Endothelial cell of umbilical vein (primary cell): Measurements from ENCODE around the gene HDAC4. TPM values are rescaled to one million over a fixed set of nuclear protein-coding genes. Genes with fewer than 3 reads are reported as not detected.

Experiments used
- BruUV-seq: library from RNA; stranded (reverse); fragments of 400-500 nt; replicated peaks from 2 replicates; lab custom pipeline; 2021; lab: Mats Ljungman, UMichigan
- CTCF ChIA-PET: fragments of 300-600, 350-600 bp; sonication (Branson Sonifier 250); formaldehyde crosslinking; loops from one replicate; lab custom pipeline; 2021; ENCODE audit warnings: antibody characterized with exemption, inconsistent platforms; lab: Charles Lee
- POLR2A ChIA-PET: fragments of 300-600, 350-600 bp; sonication (Branson Sonifier 250); formaldehyde crosslinking; loops from one replicate; lab custom pipeline; 2021; ENCODE audit warnings: antibody characterized with exemption, inconsistent platforms; lab: Charles Lee
- DNase-seq: peaks from one replicate; pipeline ENCODE4 v3.0.0-alpha.2; 2011; ENCODE audit warnings: low read depth, low spot score
- FAIRE-seq: peaks from 2 replicates; lab custom pipeline; 2011; peaks lifted over from hg19 to GRCh38; lab: Jason Lieb, UNC
- H2AFZ ChIP-seq: 2 replicates; pipeline ENCODE4 v1.6.0; 2012; ENCODE audit warnings: low read depth, low read length, control low read depth, inconsistent platforms
- H3K27ac ChIP-seq: 2 replicates; pipeline ENCODE4 v1.5.1; 2011; ENCODE audit warnings: low read depth, mild to moderate bottlenecking, control low read depth, low read length, moderate library complexity; ENCODE audit not compliant: insufficient read depth
- H3K27me3 ChIP-seq, 2 experiments: 2 replicates each; pipeline versions ENCODE4 v1.6.0 to v1.6.1; 2011; ENCODE audit warnings: low read length in 2 of 2, mixed read lengths in 1 of 2; ENCODE audit not compliant: control insufficient read depth in 2 of 2, insufficient read depth in 2 of 2
- H3K36me3 ChIP-seq, 2 experiments: 2 replicates in 1 of 2; 3 replicates in 1 of 2; pipeline ENCODE4 v1.5.1; 2011; ENCODE audit warnings: low read length in 2 of 2, mild to moderate bottlenecking in 1 of 2, moderate library complexity in 1 of 2; ENCODE audit not compliant: control insufficient read depth in 2 of 2, insufficient read depth in 2 of 2; ENCODE audit errors: extremely low read depth in 1 of 2
- H3K4me1 ChIP-seq: 3 replicates; pipeline ENCODE4 v1.5.1; 2011; ENCODE audit warnings: mild to moderate bottlenecking, low read length; ENCODE audit not compliant: control insufficient read depth, insufficient read depth; ENCODE audit errors: extremely low read depth
- H3K4me2 ChIP-seq: 2 replicates; pipeline ENCODE4 v1.6.1; 2011; ENCODE audit warnings: low read length, control low read depth, mixed read lengths; ENCODE audit not compliant: insufficient read depth
- H3K4me3 ChIP-seq, 3 experiments: fragments of 200-600 bp in 1 of 3; sonication (generic), shearing (Covaris generic) in 1 of 3; replicated peaks in 1 of 3; 2 replicates each; pipeline ENCODE4 v1.5.1; 2011 to 2016; ENCODE audit warnings: control low read depth in 3 of 3, low read length in 3 of 3, mild to moderate bottlenecking in 2 of 3, inconsistent platforms in 1 of 3, low read depth in 1 of 3, moderate library complexity in 1 of 3; ENCODE audit not compliant: insufficient read depth in 1 of 3
- H3K79me2 ChIP-seq: 2 replicates; pipeline ENCODE4 v1.6.0; 2012; ENCODE audit warnings: low read length, inconsistent platforms; ENCODE audit not compliant: control insufficient read depth, insufficient read depth
- H3K9ac ChIP-seq: replicated peaks from 2 replicates; pipeline ENCODE3; 2011; ENCODE audit warnings: low read length, control low read depth; ENCODE audit not compliant: insufficient read depth; ENCODE audit errors: extremely low read depth
- H3K9me1 ChIP-seq: replicated peaks from 3 replicates; pipeline ENCODE4 v1.6.0; 2011; ENCODE audit warnings: mild to moderate bottlenecking, low read length; ENCODE audit not compliant: control insufficient read depth, insufficient read depth; ENCODE audit errors: extremely low read depth
- H3K9me3 ChIP-seq: replicated peaks from 2 replicates; pipeline ENCODE4 v1.5.1; 2012; ENCODE audit warnings: low read length, inconsistent platforms; ENCODE audit not compliant: control insufficient read depth, insufficient read depth
- H4K20me1 ChIP-seq: replicated peaks from 2 replicates; pipeline ENCODE3; 2011; ENCODE audit warnings: mild to moderate bottlenecking, low read length; ENCODE audit not compliant: control insufficient read depth, insufficient read depth; ENCODE audit errors: extremely low read depth
- CTCF ChIP-seq, 2 donors: IDR thresholded peaks; 1 replicate in 1 of 2; 2 replicates in 1 of 2; pipeline ENCODE4 v1.5.1; 2011; ENCODE audit warnings: low read length in 2 of 2, mild to moderate bottlenecking in 2 of 2, moderate library complexity in 2 of 2, control low read depth in 1 of 2, inconsistent platforms in 1 of 2, low read depth in 1 of 2; ENCODE audit not compliant: insufficient read depth in 1 of 2; ENCODE audit errors: extremely low read depth in 1 of 2
- EZH2 ChIP-seq: IDR thresholded peaks from 2 replicates; pipeline ENCODE4 v1.6.1; 2012; ENCODE audit warnings: borderline replicate concordance, low read depth, mild to moderate bottlenecking, moderate library complexity, low read length, inconsistent platforms; ENCODE audit not compliant: severe bottlenecking
- FOS ChIP-seq: IDR thresholded peaks from 2 replicates; pipeline ENCODE4 v1.6.1; 2011; ENCODE audit warnings: mild to moderate bottlenecking, low read length, moderate library complexity, borderline replicate concordance; ENCODE audit not compliant: insufficient read depth
- GATA2 ChIP-seq: IDR thresholded peaks from 2 replicates; pipeline ENCODE4 v1.7.0; 2011; ENCODE audit warnings: low read depth, mild to moderate bottlenecking, moderate library complexity, mixed read lengths, low read length; ENCODE audit not compliant: insufficient read length, insufficient read depth
- MAX ChIP-seq: IDR thresholded peaks from 2 replicates; pipeline ENCODE4 v1.6.1; 2011; ENCODE audit not compliant: insufficient read depth, insufficient read length
- MYC ChIP-seq: IDR thresholded peaks from one replicate; pipeline ENCODE4 v1.6.1; 2011; ENCODE audit warnings: mild to moderate bottlenecking, low read depth, low read length
- POLR2A ChIP-seq: IDR thresholded peaks from 2 replicates; pipeline ENCODE4 v1.6.1; 2012; ENCODE audit warnings: low read depth, mild to moderate bottlenecking, control low read depth, low read length
- POLR2AphosphoS5 ChIP-seq: IDR thresholded peaks from 2 replicates; pipeline ENCODE4 v1.6.1; 2012; ENCODE audit warnings: low read depth, mild to moderate bottlenecking, control low read depth, low read length, moderate library complexity; ENCODE audit not compliant: insufficient read depth
- dilution Hi-C: fragments of 300-500 bp; cut with MboI; formaldehyde crosslinking; loops from one replicate; pipeline ENCODE4 v1.15.0; 2019; ENCODE audit warnings: low sequenced_read_pairs; ENCODE audit not compliant: extremely low pct_ligation_motif_present
- intact Hi-C: fragments of 100-400 bp; cut with micrococcal nuclease; formaldehyde crosslinking; loops from one replicate; pipeline ENCODE4 v1.10.0; 2022
- polyA plus RNA-seq, 4 experiments: library from polyadenylated mRNA; depleted of rRNA in 3 of 4; stranded (reverse) in 3 of 4; unstranded in 1 of 4; fragments of >200 nt; gene quantifications; 2 replicates each; pipeline versions ENCODE4 v1.2.1 to v1.2.3, GENCODE V29; 2011 to 2012; ENCODE audit warnings: missing spikeins in 1 of 4
- total RNA-seq: library from RNA; stranded (reverse); gene quantifications from 2 replicates; pipeline ENCODE4 v1.2.3, GENCODE V29; 2021

The HDAC4 gene
- total and polyA plus RNA-seq, 2 donors (not counting 3 experiments of a cell fraction or from before 2014, with no cell fraction given), result 13.4 to 33.0 TPM

- no peak for FAIRE-seq
Measured at GRCh38 chr2:239156516-239157265, 244.1 kb downstream of the HDAC4 start.

GRCh38 chr2:239155806-239156480 lies 244.9 kb downstream of the HDAC4 start:
- FAIRE-seq (no peak), DNase-seq (no peak)
- H3K4me2 ChIP-seq, result no peak overlapping the region
- H3K9me1 ChIP-seq, result no peaks in the 10 kb centered on the region
- no peak for TF ChIP-seq GATA2
- TF ChIP-seq FOS, result no peak
- TF ChIP-seq CTCF (IDR thresholded peaks at IDR 0.05; ENCODE audit: extremely low read depth in 1 of 2, insufficient read depth in 1 of 2, low read depth in 1 of 2, low read length in 2 of 2), result no peak
- TF ChIP-seq MYC, result no peak
- no peak for TF ChIP-seq EZH2
- no peak for TF ChIP-seq MAX
- TF ChIP-seq POLR2AphosphoS5, result no peak
- TF ChIP-seq POLR2A, result no peak
- no peaks in the 10 kb centered on the region for H4K20me1 ChIP-seq
- intact Hi-C loops (no loop called here), dilution Hi-C loops (no loop called here)
- no TSS peak for BruUV-seq
- H3K36me3 ChIP-seq, result peaks cover 0 to 8% of the 10 kb centered on the region in 2 experiments
- no peaks in the 10 kb centered on the region for H3K79me2 ChIP-seq
- ChIA-PET POLR2A (no interaction called here), CTCF (no interaction called here)
- no peak overlapping the region for H3K27ac ChIP-seq
- no peaks in the 10 kb centered on the region for H3K9me3 ChIP-seq
- H2AFZ ChIP-seq, result no peak overlapping the region
- no peak overlapping the region for H3K4me3 ChIP-seq
- H3K9ac ChIP-seq, result no peak overlapping the region
- H3K4me1 ChIP-seq, result no peaks in the 10 kb centered on the region
- no peaks in the 10 kb centered on the region for H3K27me3 ChIP-seq

More at GRCh38 chr2:239156516-239157265, 244.1 kb downstream of the HDAC4 start:
- TF ChIP-seq POLR2AphosphoS5 (no peak), EZH2 (no peak), MYC (no peak)
- no peak overlapping the region for H3K27ac ChIP-seq
- ChIA-PET CTCF (interaction anchor here (1.0 kb wide), 1 partner anchor 13 kb away, joined by 4 read pairs; no protein-coding TSS in a partner anchor), POLR2A (no interaction called here)
- H4K20me1 ChIP-seq, result no peaks in the 10 kb centered on the region
- no peak overlapping the region for H2AFZ ChIP-seq
- BruUV-seq, result no TSS peak
- no peaks in the 10 kb centered on the region for H3K9me1 ChIP-seq
- no peak overlapping the region for H3K4me2 ChIP-seq
- no peaks in the 10 kb centered on the region for H3K9me3 ChIP-seq
- peaks cover 0 to 8% of the 10 kb centered on the region in 2 experiments for H3K36me3 ChIP-seq
- H3K79me2 ChIP-seq, result no peaks in the 10 kb centered on the region
- no peaks in the 10 kb centered on the region for H3K4me1 ChIP-seq
- H3K27me3 ChIP-seq, result no peaks in the 10 kb centered on the region
- intact Hi-C loops, result no loop called here
- H3K4me3 ChIP-seq, result no peak overlapping the region
- no peak for DNase-seq
- no peak overlapping the region for H3K9ac ChIP-seq
- dilution Hi-C loops, result no loop called here
